ENCODE measurements around the gene PDE4DIP. TPM values are rescaled to one million over a fixed set of nuclear protein-coding genes. Genes with fewer than 3 reads are reported as not detected.
A peak's percentile ranks its signal among the peaks of the same experiment; 100 is the strongest.
"Not testable (repeated sequence)": the region's sequence is repeated elsewhere in the genome, so short reads cannot be mapped to it uniquely, and the experiment has no call there.

The PDE4DIP gene
- total RNA-seq, 1 donor from 2014 or later, result 173 TPM

- DNase-seq (ENCODE audit: low read depth), result not testable (repeated sequence)
Measured at GRCh38 chr1:148918836-148919447, 74.7 kb downstream of the PDE4DIP start.

- not testable (repeated sequence) for DNase-seq (ENCODE audit: low read depth)
Measured at GRCh38 chr1:148921047-148921446, 76.8 kb downstream of the PDE4DIP start.

GRCh38 chr1:148923798-148924197 lies 79.6 kb downstream of the PDE4DIP start:
- not testable (repeated sequence) for DNase-seq (ENCODE audit: low read depth)

- not testable (repeated sequence) for DNase-seq (ENCODE audit: low read depth)
Measured at GRCh38 chr1:148927645-148928044, 83.4 kb downstream of the PDE4DIP start.

DNA sequence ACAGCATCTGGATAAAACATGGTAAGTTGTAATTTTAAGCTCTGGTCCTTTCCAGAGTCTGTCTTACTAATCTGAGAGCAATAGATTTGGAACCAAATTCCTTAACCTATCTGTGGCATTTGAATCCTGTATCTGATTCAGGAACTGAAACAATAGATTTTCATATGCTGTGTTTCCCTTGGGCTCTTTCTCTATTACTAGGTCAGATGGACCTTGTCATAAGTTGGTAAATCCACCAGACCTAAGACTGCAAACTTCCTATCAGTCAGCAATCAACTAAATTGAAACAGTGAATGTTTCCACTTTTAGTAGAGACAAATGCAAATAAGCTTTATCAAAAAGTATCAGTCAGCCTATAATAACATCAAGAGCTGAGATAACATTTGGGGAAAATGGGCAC lies 85.0 kb downstream of the PDE4DIP start:
- DNase-seq (ENCODE audit: low read depth), result not testable (repeated sequence)

- DNase-seq (ENCODE audit: low read depth), result not testable (repeated sequence)
Measured at GRCh38 chr1:148935381-148936002, 91.3 kb downstream of the PDE4DIP start.

GRCh38 chr1:148942906-148943305 lies 98.7 kb downstream of the PDE4DIP start:
- not testable (repeated sequence) for DNase-seq (ENCODE audit: low read depth)

GRCh38 chr1:148945130-148945529 lies 100.9 kb downstream of the PDE4DIP start:
- not testable (repeated sequence) for DNase-seq (ENCODE audit: low read depth)

- not testable (repeated sequence) for DNase-seq (ENCODE audit: low read depth)
Measured at GRCh38 chr1:148948768-148949167, 104.5 kb downstream of the PDE4DIP start.

DNA sequence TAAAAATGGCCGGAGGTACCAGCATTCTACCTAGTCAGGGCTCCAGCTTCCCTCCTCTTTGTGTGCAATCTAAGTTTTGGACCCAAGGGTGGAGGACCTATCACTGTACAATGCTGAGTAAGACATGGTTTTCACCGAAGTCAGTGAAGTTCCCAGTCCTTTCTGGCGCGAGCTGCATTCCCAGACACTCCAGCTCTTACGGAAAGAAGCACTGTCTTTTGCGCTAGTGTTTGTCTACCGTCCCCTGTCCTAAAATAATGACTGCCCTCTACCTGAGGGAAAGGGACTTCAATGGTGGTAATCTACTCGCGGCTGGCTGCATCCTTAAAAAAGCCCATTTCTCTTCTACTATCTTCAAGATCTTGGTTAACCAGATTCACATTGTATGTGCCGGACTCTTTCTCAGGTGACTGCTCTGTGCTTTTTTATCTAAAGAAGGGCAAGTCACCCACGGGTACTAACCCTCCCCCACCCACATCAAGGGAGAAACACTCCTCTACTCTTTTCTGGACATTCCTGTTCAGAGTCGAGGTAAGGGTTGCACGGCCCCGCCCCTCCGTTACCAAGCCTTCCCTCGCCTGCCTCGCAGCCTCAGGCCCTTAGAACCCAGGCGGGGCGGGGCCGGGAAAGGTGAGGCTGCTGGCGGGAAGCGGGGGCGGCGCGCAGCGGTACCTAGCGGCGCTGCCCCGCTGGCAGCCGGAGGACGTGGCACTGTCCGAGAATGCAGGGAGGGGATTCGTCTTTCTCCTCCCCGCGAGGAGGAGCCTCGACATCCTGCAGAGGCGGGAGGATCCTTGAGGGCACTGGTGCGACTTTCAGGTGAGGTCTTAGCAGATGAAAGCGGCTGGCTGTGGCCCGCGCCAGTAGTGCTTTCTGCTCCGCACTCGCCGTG lies 107.4 kb downstream of the PDE4DIP start:
- peak; percentile 79 for DNase-seq (ENCODE audit: low read depth)

DNA sequence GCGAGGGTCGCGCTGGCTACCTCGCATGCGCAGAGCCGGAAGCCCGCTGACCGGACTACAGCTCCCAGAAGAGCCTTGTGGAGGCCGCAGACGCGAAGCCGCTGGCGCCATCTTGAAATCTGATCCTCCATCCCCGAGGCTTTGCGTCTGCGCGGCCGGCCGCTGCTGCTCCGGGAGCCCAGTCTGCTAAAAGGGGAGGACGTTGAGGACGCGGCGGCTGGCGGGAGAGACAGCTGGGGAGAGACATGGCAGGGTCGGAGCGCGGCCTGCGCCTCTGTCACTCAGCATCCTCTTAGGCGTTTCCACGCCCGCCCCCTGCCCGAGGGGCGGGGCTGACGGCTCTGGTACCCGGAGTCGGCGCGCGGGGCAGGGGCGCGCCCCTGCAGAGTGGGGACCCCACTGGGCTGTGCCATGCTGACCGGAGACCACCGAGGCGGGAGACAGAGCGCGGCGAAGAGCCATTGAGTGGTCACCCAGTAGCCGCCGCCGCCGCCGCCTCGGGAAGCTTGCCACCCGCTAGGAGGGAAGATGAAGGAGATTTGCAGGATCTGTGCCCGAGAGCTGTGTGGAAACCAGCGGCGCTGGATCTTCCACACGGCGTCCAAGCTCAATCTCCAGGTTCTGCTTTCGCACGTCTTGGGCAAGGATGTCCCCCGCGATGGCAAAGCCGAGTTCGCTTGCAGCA lies 108.2 kb downstream of the PDE4DIP start:
- not testable (repeated sequence) for DNase-seq (ENCODE audit: low read depth)

DNA sequence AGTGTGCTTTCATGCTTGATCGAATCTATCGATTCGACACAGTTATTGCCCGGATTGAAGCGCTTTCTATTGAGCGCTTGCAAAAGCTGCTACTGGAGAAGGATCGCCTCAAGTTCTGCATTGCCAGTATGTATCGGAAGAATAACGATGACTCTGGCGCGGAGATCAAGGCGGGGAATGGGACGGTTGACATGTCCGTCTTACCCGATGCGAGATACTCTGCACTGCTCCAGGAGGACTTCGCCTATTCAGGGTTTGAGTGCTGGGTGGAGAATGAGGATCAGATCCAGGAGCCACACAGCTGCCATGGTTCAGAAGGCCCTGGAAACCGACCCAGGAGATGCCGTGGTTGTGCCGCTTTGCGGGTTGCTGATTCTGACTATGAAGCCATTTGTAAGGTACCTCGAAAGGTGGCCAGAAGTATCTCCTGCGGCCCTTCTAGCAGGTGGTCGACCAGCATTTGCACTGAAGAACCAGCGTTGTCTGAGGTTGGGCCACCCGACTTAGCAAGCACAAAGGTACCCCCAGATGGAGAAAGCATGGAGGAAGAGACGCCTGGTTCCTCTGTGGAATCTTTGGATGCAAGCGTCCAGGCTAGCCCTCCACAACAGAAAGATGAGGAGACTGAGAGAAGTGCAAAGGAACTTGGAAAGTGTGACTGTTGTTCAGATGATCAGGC lies 108.8 kb downstream of the PDE4DIP start:
- DNase-seq (ENCODE audit: low read depth), result not testable (repeated sequence)

- DNase-seq (ENCODE audit: low read depth), result not testable (repeated sequence)
Measured at GRCh38 chr1:148953730-148954129, 109.5 kb downstream of the PDE4DIP start.

- DNase-seq (ENCODE audit: low read depth), result not testable (repeated sequence)
Measured at GRCh38 chr1:148958343-148958742, 114.1 kb downstream of the PDE4DIP start.

DNA sequence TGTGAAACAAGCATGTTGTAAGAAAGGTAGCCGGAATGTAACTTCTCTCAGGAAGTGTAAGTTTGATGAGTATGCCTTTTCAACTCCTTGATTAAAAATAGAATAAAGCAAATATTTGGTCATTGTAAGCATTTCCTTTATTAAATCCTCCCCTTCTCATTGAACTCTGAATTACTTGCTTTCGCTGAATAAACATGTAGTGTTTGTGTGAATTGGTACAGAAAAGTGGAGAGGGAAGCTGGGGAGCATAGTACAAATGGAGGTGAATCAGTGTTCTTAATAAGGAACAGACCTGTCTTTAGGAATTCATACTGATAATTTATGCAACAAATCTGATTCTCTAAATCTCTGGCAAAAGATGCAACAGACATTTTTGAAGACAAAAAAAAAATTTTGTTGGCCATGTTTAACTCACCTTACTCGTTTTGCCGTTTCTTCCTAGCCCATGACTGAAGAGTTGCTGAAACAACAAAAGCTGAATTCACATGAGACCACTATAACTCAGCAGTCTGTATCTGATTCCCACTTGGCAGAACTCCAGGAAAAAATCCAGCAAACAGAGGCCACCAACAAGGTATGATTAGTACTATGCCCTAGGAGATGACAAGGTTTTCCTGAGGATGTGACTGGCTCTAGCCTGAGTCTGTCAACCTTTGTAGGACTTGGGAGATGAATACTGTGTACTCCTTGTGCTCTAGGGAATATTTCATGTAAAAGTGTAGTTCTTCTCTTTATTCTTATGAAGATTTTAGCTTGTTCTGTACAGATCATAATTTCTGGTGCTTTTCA lies 116.2 kb downstream of the PDE4DIP start:
- not testable (repeated sequence) for DNase-seq (ENCODE audit: low read depth)

- DNase-seq (ENCODE audit: low read depth), result not testable (repeated sequence)
Measured at GRCh38 chr1:148962127-148962857, 118.1 kb downstream of the PDE4DIP start.

- DNase-seq (ENCODE audit: low read depth), result not testable (repeated sequence)
Measured at GRCh38 chr1:148966084-148966483, 121.9 kb downstream of the PDE4DIP start.

GRCh38 chr1:148967580-148967979 lies 123.4 kb downstream of the PDE4DIP start:
- DNase-seq (ENCODE audit: low read depth), result not testable (repeated sequence)

DNA sequence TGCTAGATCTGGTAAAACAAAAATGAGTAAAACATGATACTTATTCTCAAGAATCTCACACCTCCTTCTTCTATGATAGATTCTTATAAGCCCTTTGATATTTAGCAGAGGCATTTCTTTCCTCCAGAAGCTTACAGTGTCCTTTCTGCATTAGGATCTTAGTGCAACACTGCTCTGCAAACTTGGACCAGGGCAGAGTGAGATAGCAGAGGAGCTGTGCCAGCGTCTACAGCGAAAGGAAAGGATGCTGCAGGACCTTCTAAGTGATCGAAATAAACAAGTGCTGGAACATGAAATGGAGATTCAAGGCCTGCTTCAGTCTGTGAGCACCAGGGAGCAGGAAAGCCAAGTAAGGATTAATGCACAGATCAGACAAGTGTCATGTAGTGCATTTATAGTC lies 124.5 kb downstream of the PDE4DIP start:
- not testable (repeated sequence) for DNase-seq (ENCODE audit: low read depth)

GRCh38 chr1:148969126-148969525 lies 124.9 kb downstream of the PDE4DIP start:
- not testable (repeated sequence) for DNase-seq (ENCODE audit: low read depth)
